B cell (primary cell): ENCODE data around the gene ITPRIP. TPM values are rescaled to one million over a fixed set of nuclear protein-coding genes. Genes with fewer than 3 reads are reported as not detected.

ENCODE experiments used
- ATAC-seq: fragments of 200-7000 bp; cut with Tn5 transposase; one replicate; pipeline ENCODE4 v1.10.0; 2021; ENCODE audit warnings: low read depth, mild to moderate bottlenecking, moderate number of reproducible peaks, moderate library complexity
- CTCF ChIA-PET: fragments of 350-600 bp; sonication (Branson Sonifier 250); formaldehyde crosslinking; loops from one replicate; lab custom pipeline; 2021; ENCODE audit warnings: antibody characterized with exemption, inconsistent platforms; lab: Charles Lee
- POLR2A ChIA-PET: fragments of 350-600 bp; sonication (Branson Sonifier 250); formaldehyde crosslinking; loops from one replicate; lab custom pipeline; 2021; ENCODE audit warnings: antibody characterized with exemption; lab: Charles Lee
- DNase-seq: peaks from one replicate; pipeline ENCODE4 v3.0.0; 2013
- H2AFZ ChIP-seq: 2 replicates; pipeline ENCODE4 v1.6.1; 2012; ENCODE audit warnings: mild to moderate bottlenecking, low read depth, low read length; ENCODE audit not compliant: insufficient read depth, poor library complexity, severe bottlenecking
- H3K27ac ChIP-seq, 2 donors: 1 replicate in 1 of 2; 2 replicates in 1 of 2; pipeline ENCODE4 v1.5.1; 2012 to 2013; ENCODE audit warnings: low read length in 2 of 2, mild to moderate bottlenecking in 2 of 2, moderate library complexity in 1 of 2
- H3K27me3 ChIP-seq, 4 experiments: fragments of 200-600 bp in 1 of 4; sonication (generic) in 1 of 4; replicated peaks in 1 of 4; 1 replicate in 2 of 4; 2 replicates in 2 of 4; pipeline versions ENCODE4 v1.6.1 to v1.7.0; 2013 to 2016; ENCODE audit warnings: low read length in 3 of 4, mild to moderate bottlenecking in 2 of 4, mixed read lengths in 1 of 4, moderate library complexity in 1 of 4; ENCODE audit not compliant: insufficient read depth in 4 of 4, control insufficient read depth in 3 of 4; ENCODE audit errors: control extremely low read depth in 1 of 4
- H3K36me3 ChIP-seq, 2 experiments: replicated peaks in 1 of 2; 1 replicate in 1 of 2; 2 replicates in 1 of 2; pipeline versions ENCODE4 v1.6.1 to v1.7.1; 2013; ENCODE audit warnings: low read length in 1 of 2; ENCODE audit not compliant: insufficient read depth in 2 of 2, control insufficient read depth in 1 of 2; ENCODE audit errors: control extremely low read depth in 1 of 2, extremely low read depth in 1 of 2
- H3K4me1 ChIP-seq, 2 donors: fragments of 200-600 bp in 1 of 2; sonication (generic) in 1 of 2; 1 replicate in 1 of 2; 2 replicates in 1 of 2; pipeline versions ENCODE4 v1.5.1 to v1.6.1; 2013 to 2017; ENCODE audit warnings: low read length in 2 of 2; ENCODE audit not compliant: control insufficient read depth in 2 of 2, insufficient read depth in 2 of 2
- H3K4me2 ChIP-seq: replicated peaks from 2 replicates; pipeline ENCODE3; 2012; ENCODE audit warnings: mild to moderate bottlenecking, low read depth, low read length; ENCODE audit not compliant: poor library complexity, severe bottlenecking
- H3K4me3 ChIP-seq, 5 experiments: fragments of 200-600 bp in 1 of 5; sonication (generic) in 1 of 5; 1 replicate in 3 of 5; 2 replicates in 2 of 5; pipeline versions ENCODE4 v1.5.1 to v1.7.0; 2011 to 2016; ENCODE audit warnings: low read length in 4 of 5, mild to moderate bottlenecking in 4 of 5, low read depth in 2 of 5, control low read depth in 1 of 5, moderate library complexity in 1 of 5; ENCODE audit not compliant: insufficient read depth in 1 of 5; ENCODE audit errors: control extremely low read depth in 1 of 5, extremely low read depth in 1 of 5
- H3K79me2 ChIP-seq: fragments of 200-600 bp; sonication (generic); one replicate; pipeline ENCODE4 v1.6.0; 2016; ENCODE audit warnings: low read length; ENCODE audit not compliant: control insufficient read depth, insufficient read depth
- H3K9ac ChIP-seq: fragments of 200-600 bp; sonication (generic); 2 replicates; pipeline ENCODE4 v1.6.1; 2017; ENCODE audit warnings: mild to moderate bottlenecking, low read length, moderate library complexity
- H3K9me3 ChIP-seq, 3 donors: one replicate each; pipeline versions ENCODE4 v1.6.1 to v1.7.1; 2013; ENCODE audit warnings: low read length in 2 of 3; ENCODE audit not compliant: control insufficient read depth in 2 of 3, insufficient read depth in 1 of 3; ENCODE audit errors: control extremely low read depth in 1 of 3
- H4K20me1 ChIP-seq: 2 replicates; pipeline ENCODE4 v1.6.0; 2012; ENCODE audit warnings: mild to moderate bottlenecking, low read length; ENCODE audit not compliant: insufficient read depth, control insufficient read depth, poor library complexity, severe bottlenecking
- H3K27ac Mint-ChIP-seq: one replicate; pipeline ENCODE4 v1.8.0; 2021; ENCODE audit warnings: mixed read lengths
- H3K27me3 Mint-ChIP-seq: one replicate; pipeline ENCODE4 v1.8.0; 2021; ENCODE audit warnings: mixed read lengths
- H3K4me1 Mint-ChIP-seq: one replicate; pipeline ENCODE4 v1.8.0; 2021; ENCODE audit warnings: mixed read lengths
- H3K4me3 Mint-ChIP-seq: one replicate; pipeline ENCODE4 v1.8.0; 2021; ENCODE audit warnings: mixed read lengths
- H3K9me3 Mint-ChIP-seq: one replicate; pipeline ENCODE4 v1.8.0; 2022; ENCODE audit warnings: mixed read lengths; ENCODE audit not compliant: insufficient read depth
- CTCF ChIP-seq: fragments of 200-600 bp; IDR thresholded peaks from one replicate; pipeline ENCODE4 v1.8.0; 2022; ENCODE audit warnings: antibody characterized with exemption, mild to moderate bottlenecking
- EZH2 ChIP-seq: IDR thresholded peaks from 2 replicates; pipeline ENCODE4 v1.6.1; 2012; ENCODE audit warnings: borderline replicate concordance, low read depth, mild to moderate bottlenecking, moderate library complexity, low read length; ENCODE audit not compliant: insufficient read depth, poor library complexity, severe bottlenecking
- WGBS: methylation state at CpG from one replicate; pipeline ENCODE4 v1.1.5; 2013; ENCODE audit warnings: missing lambda C conversion rate; ENCODE audit not compliant: insufficient coverage; 5-methylcytosine and 5-hydroxymethylcytosine counted together
- intact Hi-C: fragments of 100-400 bp; cut with micrococcal nuclease; formaldehyde crosslinking; loops from one replicate; pipeline ENCODE4 v1.10.0; 2022
- polyA plus RNA-seq: library from polyadenylated mRNA; depleted of rRNA; stranded (reverse); fragments of >200 nt; gene quantifications from 2 replicates; pipeline ENCODE4 v1.2.3, GENCODE V29; 2012
- total RNA-seq, 2 donors: library from RNA; stranded (reverse); fragments of 120-200 nt in 1 of 2; gene quantifications; 1 replicate in 1 of 2; 2 replicates in 1 of 2; pipeline versions ENCODE4 v1.2.3 to v1.2.4, GENCODE V29; 2013 to 2022

Gene ITPRIP
- total and polyA plus RNA-seq, 2 donors (not counting 1 experiment from before 2014, with no cell fraction given), result 22.5 to 28.5 TPM

- no peak for ATAC-seq
- H3K4me3 Mint-ChIP-seq, result no peak overlapping the region
- POLR2A ChIA-PET, result no interaction called here
Observed at GRCh38 chr10:104309980-104310978, 28.0 kb downstream of the ITPRIP start.

More at GRCh38 chr10:104309980-104310978, 28.0 kb downstream of the ITPRIP start:
- Histone ChIP-seq H4K20me1 (peaks cover 57% of the 10 kb centered on the region), H3K79me2 (peaks cover 5% of the 10 kb centered on the region), H3K27me3 (no peaks in the 10 kb centered on the region), H3K9me3 (no peaks in the 10 kb centered on the region), H3K9ac (no peak overlapping the region), H3K4me3 (no peak overlapping the region), H3K27ac (no peak overlapping the region), H2AFZ (no peak overlapping the region), H3K4me2 (no peak overlapping the region), H3K36me3 (peaks cover 0 to 46% of the 10 kb centered on the region in 2 experiments), H3K4me1 (peaks cover 13 to 21% of the 10 kb centered on the region in 2 donors)
- 97% methylated on average over 10 of the region's 15 CpGs for WGBS
- Mint-ChIP-seq H3K27me3 (no peaks in the 10 kb centered on the region), H3K4me1 (peaks cover 23% of the 10 kb centered on the region), H3K27ac (no peak overlapping the region), H3K9me3 (no peaks in the 10 kb centered on the region)
- intact Hi-C loops, result no loop called here
- TF ChIP-seq EZH2 (no peak), CTCF (no peak)
- DNase-seq, result no peak
- CTCF ChIA-PET, result interaction anchor here (1.3 to 23.3 kb wide), 6 partner anchors 9 to 38 kb away, joined by 3 to 594 read pairs (median 58); partner anchors contain the start of genes CFAP58 and ITPRIP
